GM18870 (cell line): ENCODE measurements around the gene FABP3.
"Not testable (repeated sequence)": the region's sequence is repeated elsewhere in the genome, so short reads cannot be mapped to it uniquely, and the experiment has no call there.

Source experiments
- ATAC-seq: cut with Tn5 transposase; IDR thresholded peaks from one replicate; pipeline ENCODE4 v1.9.1; 2021; ENCODE audit warnings: moderate library complexity; ENCODE audit not compliant: unreplicated experiment

FABP3 gene

GRCh38 chr1:31399976-31400375 lies 27.1 kb upstream of the FABP3 start:
- ATAC-seq, result no peak

- no peak for ATAC-seq
Measured at GRCh38 chr1:31398246-31398645, 25.4 kb upstream of the FABP3 start.

- no peak for ATAC-seq
Measured at GRCh38 chr1:31397360-31398095, 24.7 kb upstream of the FABP3 start.

GRCh38 chr1:31396633-31397351 lies 23.9 kb upstream of the FABP3 start:
- no peak for ATAC-seq

GRCh38 chr1:31394584-31395193 lies 21.8 kb upstream of the FABP3 start:
- ATAC-seq, result no peak

- ATAC-seq, result no peak
Measured at GRCh38 chr1:31393463-31393862, 20.6 kb upstream of the FABP3 start.

- ATAC-seq, result no peak
Measured at GRCh38 chr1:31390071-31390470, 17.2 kb upstream of the FABP3 start.

GRCh38 chr1:31389616-31390015 lies 16.7 kb upstream of the FABP3 start:
- ATAC-seq, result no peak

- ATAC-seq, result no peak
Measured at GRCh38 chr1:31387612-31388011, 14.7 kb upstream of the FABP3 start.

GRCh38 chr1:31386576-31387243 lies 13.8 kb upstream of the FABP3 start:
- not testable (repeated sequence) for ATAC-seq

GRCh38 chr1:31383967-31384366 lies 11.1 kb upstream of the FABP3 start:
- ATAC-seq, result no peak

GRCh38 chr1:31382379-31382989 lies 9.6 kb upstream of the FABP3 start:
- no peak for ATAC-seq

GRCh38 chr1:31381394-31382294 lies 8.8 kb upstream of the FABP3 start:
- no peak for ATAC-seq

GRCh38 chr1:31380181-31380580 lies 7.3 kb upstream of the FABP3 start:
- ATAC-seq, result no peak

GRCh38 chr1:31378001-31378400 lies 5.1 kb upstream of the FABP3 start:
- ATAC-seq, result no peak

- ATAC-seq, result no peak
Measured at GRCh38 chr1:31377364-31377863, 4.5 kb upstream of the FABP3 start.

GRCh38 chr1:31376375-31377134 lies 3.7 kb upstream of the FABP3 start:
- no peak for ATAC-seq

GRCh38 chr1:31374511-31375196 lies 1.8 kb upstream of the FABP3 start:
- ATAC-seq, result no peak
